Body of pancreas (tissue), 4 donors: ENCODE data around the gene SLC22A3.

ENCODE experiments used
- POLR2A ChIP-seq, 3 donors: fragments of 450-650 bp; IDR thresholded peaks; one replicate each; pipeline ENCODE4 v1.6.1; 2016; ENCODE audit warnings: antibody characterized with exemption in 3 of 3, mild to moderate bottlenecking in 2 of 3
- TF ChIP-seq, protein P1 (sequence below), 7 experiments: fragments of 450-650 bp in 4 of 7; fragments of 200-600 bp in 3 of 7; sonication (generic) in 3 of 7; IDR thresholded peaks; one replicate each; pipeline ENCODE4 v1.5.1; 2016 to 2019; ENCODE audit warnings: antibody characterized with exemption in 7 of 7

DNA sequence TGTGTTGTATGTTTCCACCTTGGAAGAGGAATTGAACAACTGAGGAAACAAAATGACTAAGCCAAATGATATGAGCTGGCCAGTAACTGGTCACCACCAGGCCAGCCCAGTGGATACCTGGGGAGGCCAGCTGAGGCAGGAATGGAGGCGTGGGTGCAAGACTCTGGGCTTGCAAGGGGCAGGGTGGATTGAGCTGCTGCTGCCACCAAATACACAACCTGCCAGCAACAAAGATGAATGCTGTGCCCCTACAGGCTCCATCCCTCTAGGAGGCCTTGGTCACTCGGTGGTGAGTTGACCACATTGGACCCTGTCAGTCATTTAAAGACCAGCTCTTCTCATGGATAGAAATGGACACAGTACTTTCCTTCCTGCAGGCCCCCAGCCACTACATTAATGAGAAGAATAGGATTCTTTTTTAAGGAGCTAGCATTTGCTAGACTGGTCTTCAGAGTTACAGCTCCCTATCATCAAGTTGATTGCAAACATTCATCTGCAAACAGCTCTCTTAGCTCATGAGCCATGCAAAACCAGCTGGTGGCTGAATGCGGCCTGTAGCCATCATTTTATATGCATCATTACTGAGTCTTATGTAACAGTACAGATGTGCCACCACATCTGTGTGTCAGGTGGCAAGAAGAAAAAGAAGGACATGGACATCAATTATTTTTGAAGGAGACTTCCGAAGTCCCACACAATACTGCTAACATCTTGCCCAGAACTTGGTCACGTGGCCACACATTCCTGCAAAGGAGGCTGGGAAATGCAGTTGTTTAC, 26.3 kb upstream of the SLC22A3 start:
- TF ChIP-seq, protein P1, sequence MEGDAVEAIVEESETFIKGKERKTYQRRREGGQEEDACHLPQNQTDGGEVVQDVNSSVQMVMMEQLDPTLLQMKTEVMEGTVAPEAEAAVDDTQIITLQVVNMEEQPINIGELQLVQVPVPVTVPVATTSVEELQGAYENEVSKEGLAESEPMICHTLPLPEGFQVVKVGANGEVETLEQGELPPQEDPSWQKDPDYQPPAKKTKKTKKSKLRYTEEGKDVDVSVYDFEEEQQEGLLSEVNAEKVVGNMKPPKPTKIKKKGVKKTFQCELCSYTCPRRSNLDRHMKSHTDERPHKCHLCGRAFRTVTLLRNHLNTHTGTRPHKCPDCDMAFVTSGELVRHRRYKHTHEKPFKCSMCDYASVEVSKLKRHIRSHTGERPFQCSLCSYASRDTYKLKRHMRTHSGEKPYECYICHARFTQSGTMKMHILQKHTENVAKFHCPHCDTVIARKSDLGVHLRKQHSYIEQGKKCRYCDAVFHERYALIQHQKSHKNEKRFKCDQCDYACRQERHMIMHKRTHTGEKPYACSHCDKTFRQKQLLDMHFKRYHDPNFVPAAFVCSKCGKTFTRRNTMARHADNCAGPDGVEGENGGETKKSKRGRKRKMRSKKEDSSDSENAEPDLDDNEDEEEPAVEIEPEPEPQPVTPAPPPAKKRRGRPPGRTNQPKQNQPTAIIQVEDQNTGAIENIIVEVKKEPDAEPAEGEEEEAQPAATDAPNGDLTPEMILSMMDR (IDR thresholded peaks at IDR 0.05) = no peak
- TF ChIP-seq POLR2A (IDR thresholded peaks at IDR 0.05) = no peak
